AG04449 (cell line): ENCODE measurements around the gene CEP135.

Experiments
- CTCF ChIA-PET: fragments of 350-600 bp; formaldehyde crosslinking; extraction: SDS; loops from one replicate; lab custom pipeline; 2021; ENCODE audit warnings: antibody characterized with exemption; lab: Yijun Ruan, JAX
- POLR2A ChIA-PET: fragments of 400-600, 350-600 bp; formaldehyde crosslinking; extraction: SDS; loops from one replicate; lab custom pipeline; 2020; ENCODE audit warnings: antibody characterized with exemption, inconsistent platforms; lab: Yijun Ruan, JAX
- DNase-seq: peaks from one replicate; pipeline ENCODE4 v3.0.0-alpha.2; 2010; ENCODE audit warnings: low read depth, low spot score
- H3K4me3 ChIP-seq: 2 replicates; pipeline ENCODE4 v1.5.1; 2011; ENCODE audit warnings: low read depth, mild to moderate bottlenecking, control low read depth, low read length
- CTCF ChIP-seq: IDR thresholded peaks from one replicate; pipeline ENCODE4 v1.5.1; 2011; ENCODE audit warnings: mild to moderate bottlenecking, moderate library complexity, low read length, control low read depth, inconsistent platforms; ENCODE audit not compliant: insufficient read depth; ENCODE audit errors: missing control alignments

CEP135 gene

GRCh38 chr4:55948726-55949481 is at the start of gene CEP135:
Gene CEP135 (plus strand): TSS chr4:55948945. CDS start chr4:55952131, 3,186 bp downstream.
- TF ChIP-seq CTCF, result peak; percentile 97
- peak within 1 kb of the TSS; percentile 82 for H3K4me3 ChIP-seq
- POLR2A ChIA-PET, result interaction anchor here (0.5 to 2.2 kb wide), 4 partner anchors 9 to 1153 kb away, joined by 3 to 9 read pairs (median 4); no protein-coding TSS in a partner anchor
- CTCF ChIA-PET, result interaction anchor here (0.5 to 3.2 kb wide), 34 partner anchors 8 to 892 kb away, joined by 3 to 49 read pairs (median 4); partner anchors contain the start of gene AASDH
- DNase-seq, result no peak

GRCh38 chr4:55902677-55903076 is 46.1 kb upstream of the CEP135 start:
- H3K4me3 ChIP-seq, result no peak overlapping the region
- ChIA-PET CTCF (no interaction called here), POLR2A (no interaction called here)
- TF ChIP-seq CTCF, result no peak
- DNase-seq, result no peak

- DNase-seq, result no peak
- TF ChIP-seq CTCF, result no peak
- ChIA-PET CTCF (interaction anchor here (0.8 kb wide), 1 partner anchor 12 kb away, joined by 3 read pairs; no protein-coding TSS in a partner anchor), POLR2A (no interaction called here)
- no peak overlapping the region for H3K4me3 ChIP-seq
These were observed 45.2 kb upstream of the CEP135 start for GRCh38 chr4:55903577-55903976.

- TF ChIP-seq CTCF, result no peak
- ChIA-PET POLR2A (no interaction called here), CTCF (no interaction called here)
- peak; percentile 36 for DNase-seq
- H3K4me3 ChIP-seq, result no peak overlapping the region
These were observed 44.2 kb upstream of the CEP135 start for GRCh38 chr4:55904576-55904975.

- H3K4me3 ChIP-seq, result no peak overlapping the region
- DNase-seq, result no peak
- CTCF ChIA-PET, result no interaction called here
- TF ChIP-seq CTCF, result no peak
- POLR2A ChIA-PET, result interaction anchor here (0.7 kb wide), 1 partner anchor 316 kb away, joined by 3 read pairs; no protein-coding TSS in a partner anchor
These were observed 42.4 kb upstream of the CEP135 start for GRCh38 chr4:55906323-55906722.

GRCh38 chr4:55906989-55907388 is 41.8 kb upstream of the CEP135 start:
- no peak overlapping the region for H3K4me3 ChIP-seq
- ChIA-PET CTCF (no interaction called here), POLR2A (no interaction called here)
- DNase-seq, result no peak
- TF ChIP-seq CTCF, result no peak
